Cardiac muscle cell (in vitro differentiated cells and primary cell): ENCODE results near the gene PRRT1. TPM values are rescaled to one million over a fixed set of nuclear protein-coding genes. Genes with fewer than 3 reads are reported as not detected.
A peak's percentile ranks its signal among the peaks of the same experiment; 100 is the strongest.

Source experiments
- DNase-seq, 2 donors: peaks; one replicate each; pipeline versions ENCODE4 v3.0.0 to v3.0.0-alpha.2; 2010 to 2017; ENCODE audit warnings: low read depth in 1 of 2, low spot score in 1 of 2
- H3K27ac ChIP-seq: fragments of 200-600 bp; sonication (generic); 2 replicates; pipeline ENCODE4 v1.5.1; 2016
- H3K27me3 ChIP-seq: fragments of 200-600 bp; sonication (generic); 2 replicates; pipeline ENCODE4 v1.6.0; 2016; ENCODE audit warnings: control low read depth
- H3K36me3 ChIP-seq: fragments of 200-600 bp; sonication (generic); 2 replicates; pipeline ENCODE4 v1.5.1; 2016; ENCODE audit warnings: control low read depth
- H3K4me1 ChIP-seq: fragments of 200-600 bp; sonication (generic); 2 replicates; pipeline ENCODE4 v1.8.1; 2017; ENCODE audit warnings: low read depth, mild to moderate bottlenecking, mixed run types
- H3K4me3 ChIP-seq: fragments of 200-600 bp; sonication (generic); 2 replicates; pipeline ENCODE4 v1.5.1; 2016; ENCODE audit warnings: mild to moderate bottlenecking
- H3K9me3 ChIP-seq: fragments of 200-600 bp; sonication (generic); 2 replicates; pipeline ENCODE4 v1.5.1; 2017; ENCODE audit warnings: low read depth, mild to moderate bottlenecking, control low read depth
- CTCF ChIP-seq: IDR thresholded peaks from 2 replicates; pipeline ENCODE4 v1.5.1; 2012; ENCODE audit warnings: low read depth, mild to moderate bottlenecking, low read length
- polyA plus RNA-seq: library from polyadenylated mRNA; unstranded; fragments of >200 nt; fragmentation: Nextera tagmentation; extraction: Ambion mirVana; gene quantifications from 2 replicates; pipeline ENCODE4 v1.2.1, GENCODE V29; 2016
- total RNA-seq: library from RNA; depleted of rRNA; stranded (reverse); fragments of >200 nt; gene quantifications from 2 replicates; pipeline ENCODE4 v1.2.3, GENCODE V29; 2016

The PRRT1 gene
- total and polyA plus RNA-seq, 2 experiments from 2014 or later: 4.4 to 4.9 TPM

GRCh38 chr6:32152769-32153563 is 1.2 kb upstream of the PRRT1 start:
- H3K9me3 ChIP-seq: no peaks in the 10 kb centered on the region
- peaks cover 30% of the 10 kb centered on the region for H3K27me3 ChIP-seq
- peaks cover 14% of the 10 kb centered on the region for H3K36me3 ChIP-seq
- H3K27ac ChIP-seq: peak overlapping the region; percentile 91
- H3K4me3 ChIP-seq: peak overlapping the region; percentile 63
- TF ChIP-seq CTCF: no peak
- DNase-seq: peak; percentile 31 to 47
- peaks cover 18% of the 10 kb centered on the region for H3K4me1 ChIP-seq

GRCh38 chr6:32151181-32151862 is 417 bp downstream of the PRRT1 start:
- no peak for DNase-seq

GRCh38 chr6:32149932-32150870 is 1.5 kb downstream of the PRRT1 start:
- Histone ChIP-seq H3K27me3 (peaks cover 30% of the 10 kb centered on the region), H3K4me1 (peaks cover 27% of the 10 kb centered on the region), H3K4me3 (no peak overlapping the region), H3K9me3 (no peaks in the 10 kb centered on the region), H3K27ac (no peak overlapping the region), H3K36me3 (no peaks in the 10 kb centered on the region)
- no peak for DNase-seq
- no peak for TF ChIP-seq CTCF

More at GRCh38 chr6:32151181-32151862, 417 bp downstream of the PRRT1 start:
- Histone ChIP-seq H3K4me1 (peaks cover 23% of the 10 kb centered on the region), H3K4me3 (no peak overlapping the region), H3K9me3 (no peaks in the 10 kb centered on the region), H3K36me3 (peaks cover 2% of the 10 kb centered on the region), H3K27me3 (peaks cover 30% of the 10 kb centered on the region), H3K27ac (no peak overlapping the region)
- no peak for TF ChIP-seq CTCF

- no peak for TF ChIP-seq CTCF
- Histone ChIP-seq H3K27ac (no peak overlapping the region), H3K9me3 (no peaks in the 10 kb centered on the region), H3K36me3 (no peaks in the 10 kb centered on the region), H3K4me1 (peaks cover 22% of the 10 kb centered on the region), H3K27me3 (peaks cover 30% of the 10 kb centered on the region), H3K4me3 (no peak overlapping the region)
- DNase-seq: no peak
These were observed 2.5 kb downstream of the PRRT1 start for GRCh38 chr6:32149092-32149755.
